Measurements from ENCODE around the gene SH2D7.

- peak; percentile 0; the same call in 1 of the 2 replicates for TF ChIP-seq CTCF (IDR thresholded peaks at IDR 0.05)
- TF ChIP-seq POLR2AphosphoS5 (IDR thresholded peaks at IDR 0.05; ENCODE audit: low read depth, low read length), result no peak
- TF ChIP-seq, protein P1, sequence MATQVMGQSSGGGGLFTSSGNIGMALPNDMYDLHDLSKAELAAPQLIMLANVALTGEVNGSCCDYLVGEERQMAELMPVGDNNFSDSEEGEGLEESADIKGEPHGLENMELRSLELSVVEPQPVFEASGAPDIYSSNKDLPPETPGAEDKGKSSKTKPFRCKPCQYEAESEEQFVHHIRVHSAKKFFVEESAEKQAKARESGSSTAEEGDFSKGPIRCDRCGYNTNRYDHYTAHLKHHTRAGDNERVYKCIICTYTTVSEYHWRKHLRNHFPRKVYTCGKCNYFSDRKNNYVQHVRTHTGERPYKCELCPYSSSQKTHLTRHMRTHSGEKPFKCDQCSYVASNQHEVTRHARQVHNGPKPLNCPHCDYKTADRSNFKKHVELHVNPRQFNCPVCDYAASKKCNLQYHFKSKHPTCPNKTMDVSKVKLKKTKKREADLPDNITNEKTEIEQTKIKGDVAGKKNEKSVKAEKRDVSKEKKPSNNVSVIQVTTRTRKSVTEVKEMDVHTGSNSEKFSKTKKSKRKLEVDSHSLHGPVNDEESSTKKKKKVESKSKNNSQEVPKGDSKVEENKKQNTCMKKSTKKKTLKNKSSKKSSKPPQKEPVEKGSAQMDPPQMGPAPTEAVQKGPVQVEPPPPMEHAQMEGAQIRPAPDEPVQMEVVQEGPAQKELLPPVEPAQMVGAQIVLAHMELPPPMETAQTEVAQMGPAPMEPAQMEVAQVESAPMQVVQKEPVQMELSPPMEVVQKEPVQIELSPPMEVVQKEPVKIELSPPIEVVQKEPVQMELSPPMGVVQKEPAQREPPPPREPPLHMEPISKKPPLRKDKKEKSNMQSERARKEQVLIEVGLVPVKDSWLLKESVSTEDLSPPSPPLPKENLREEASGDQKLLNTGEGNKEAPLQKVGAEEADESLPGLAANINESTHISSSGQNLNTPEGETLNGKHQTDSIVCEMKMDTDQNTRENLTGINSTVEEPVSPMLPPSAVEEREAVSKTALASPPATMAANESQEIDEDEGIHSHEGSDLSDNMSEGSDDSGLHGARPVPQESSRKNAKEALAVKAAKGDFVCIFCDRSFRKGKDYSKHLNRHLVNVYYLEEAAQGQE (IDR thresholded peaks at IDR 0.05; ENCODE audit: insufficient read depth in 1 of 2, low read depth in 2 of 2, low read length in 1 of 2), result no peak
Observed at GRCh38 chr15:78069052-78069414, 23.3 kb upstream of the SH2D7 start.

All from Panc1 (cell line).